Left ventricle myocardium inferior (tissue), 1 donor: Measurements from ENCODE around the gene LIPI. TPM values are rescaled to one million over a fixed set of nuclear protein-coding genes. Genes with fewer than 3 reads are reported as not detected.
"Not testable (repeated sequence)": the region's sequence is repeated elsewhere in the genome, so short reads cannot be mapped to it uniquely, and the experiment has no call there.

ENCODE experiments used
- DNase-seq: peaks from one replicate; pipeline ENCODE4 v3.0.0-alpha.2; 2020
- H3K27ac ChIP-seq: fragments of 200-600 bp; replicated peaks from 2 replicates; pipeline ENCODE4 v1.8.0; 2021
- H3K27me3 ChIP-seq: fragments of 200-600 bp; 2 replicates; pipeline ENCODE4 v1.8.0; 2021; ENCODE audit warnings: low read depth
- H3K36me3 ChIP-seq: fragments of 200-600 bp; 2 replicates; pipeline ENCODE4 v1.8.0; 2021
- H3K4me1 ChIP-seq: fragments of 200-600 bp; 2 replicates; pipeline ENCODE4 v1.8.0; 2021
- H3K4me3 ChIP-seq: fragments of 200-600 bp; 2 replicates; pipeline ENCODE4 v1.8.0; 2021; ENCODE audit warnings: mild to moderate bottlenecking, moderate library complexity
- H3K9me3 ChIP-seq: fragments of 200-600 bp; replicated peaks from 2 replicates; pipeline ENCODE4 v1.8.0; 2021
- intact Hi-C: fragments of 100-400 bp; cut with micrococcal nuclease; formaldehyde crosslinking; loops from one replicate; pipeline ENCODE4 v1.11.0; 2022
- total RNA-seq: library from RNA; stranded (reverse); fragmentation: NEBNext Ultra II Directional; extraction: Animal tissue kit (Norgen Biotek cat#: 25700); gene quantifications from one replicate; pipeline ENCODE4 v1.2.1, GENCODE V29; 2021
- TF ChIP-seq, protein P1 (sequence below): fragments of 200-600 bp; IDR thresholded peaks from 2 replicates; pipeline ENCODE4 v1.8.0; 2021; ENCODE audit warnings: antibody characterized with exemption, mild to moderate bottlenecking, borderline replicate concordance
- donor health status: DM: no; HTN: yes; CAD: no; lungs with severe emphysema.

Gene LIPI
- total RNA-seq, 1 donor from 2014 or later: not detected

- H3K27ac ChIP-seq: no peak overlapping the region
- no peak overlapping the region for H3K4me3 ChIP-seq
- intact Hi-C loops: no loop called here
- H3K9me3 ChIP-seq: peaks cover 4% of the 10 kb centered on the region
- no peak for DNase-seq
- H3K36me3 ChIP-seq: no peaks in the 10 kb centered on the region
- no peaks in the 10 kb centered on the region for H3K27me3 ChIP-seq
- H3K4me1 ChIP-seq: no peaks in the 10 kb centered on the region
- TF ChIP-seq, protein P1, sequence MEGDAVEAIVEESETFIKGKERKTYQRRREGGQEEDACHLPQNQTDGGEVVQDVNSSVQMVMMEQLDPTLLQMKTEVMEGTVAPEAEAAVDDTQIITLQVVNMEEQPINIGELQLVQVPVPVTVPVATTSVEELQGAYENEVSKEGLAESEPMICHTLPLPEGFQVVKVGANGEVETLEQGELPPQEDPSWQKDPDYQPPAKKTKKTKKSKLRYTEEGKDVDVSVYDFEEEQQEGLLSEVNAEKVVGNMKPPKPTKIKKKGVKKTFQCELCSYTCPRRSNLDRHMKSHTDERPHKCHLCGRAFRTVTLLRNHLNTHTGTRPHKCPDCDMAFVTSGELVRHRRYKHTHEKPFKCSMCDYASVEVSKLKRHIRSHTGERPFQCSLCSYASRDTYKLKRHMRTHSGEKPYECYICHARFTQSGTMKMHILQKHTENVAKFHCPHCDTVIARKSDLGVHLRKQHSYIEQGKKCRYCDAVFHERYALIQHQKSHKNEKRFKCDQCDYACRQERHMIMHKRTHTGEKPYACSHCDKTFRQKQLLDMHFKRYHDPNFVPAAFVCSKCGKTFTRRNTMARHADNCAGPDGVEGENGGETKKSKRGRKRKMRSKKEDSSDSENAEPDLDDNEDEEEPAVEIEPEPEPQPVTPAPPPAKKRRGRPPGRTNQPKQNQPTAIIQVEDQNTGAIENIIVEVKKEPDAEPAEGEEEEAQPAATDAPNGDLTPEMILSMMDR: no peak
Measured at GRCh38 chr21:14064296-14064645, 146.5 kb downstream of the LIPI start.

- H3K4me3 ChIP-seq: not testable (repeated sequence)
Measured at GRCh38 chr21:14063620-14064295, 147.0 kb downstream of the LIPI start.

DNA sequence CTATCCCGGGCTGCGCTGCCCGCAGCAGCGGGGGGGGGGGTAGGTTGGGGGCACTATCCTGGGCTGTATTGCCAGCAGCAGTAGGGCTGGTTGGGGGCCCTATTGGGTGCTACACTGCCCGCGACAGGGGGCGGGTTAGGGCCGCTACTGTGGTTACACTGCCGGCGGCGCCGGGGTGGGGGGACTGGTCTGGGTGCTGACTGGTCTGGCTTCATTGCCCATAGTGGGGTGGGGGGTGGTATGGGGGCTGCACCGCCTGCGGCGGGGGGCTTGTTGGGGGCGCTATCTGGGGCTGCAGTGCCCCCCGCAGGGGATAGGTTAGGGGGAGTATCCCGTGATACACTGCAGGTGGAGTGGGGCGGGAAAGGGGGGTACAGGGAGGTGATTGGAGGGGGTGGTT, 148.1 kb downstream of the LIPI start:
- H3K4me1 ChIP-seq, H3K9me3 ChIP-seq, H3K27me3 ChIP-seq, H3K27ac ChIP-seq, H3K36me3 ChIP-seq, H3K4me3 ChIP-seq, DNase-seq, intact Hi-C loops: not testable (repeated sequence)

More at GRCh38 chr21:14063620-14064295, 147.0 kb downstream of the LIPI start:
- DNase-seq, H3K36me3 ChIP-seq, H3K27ac ChIP-seq, H3K9me3 ChIP-seq, H3K27me3 ChIP-seq, intact Hi-C loops, H3K4me1 ChIP-seq: not testable (repeated sequence)

DNA sequence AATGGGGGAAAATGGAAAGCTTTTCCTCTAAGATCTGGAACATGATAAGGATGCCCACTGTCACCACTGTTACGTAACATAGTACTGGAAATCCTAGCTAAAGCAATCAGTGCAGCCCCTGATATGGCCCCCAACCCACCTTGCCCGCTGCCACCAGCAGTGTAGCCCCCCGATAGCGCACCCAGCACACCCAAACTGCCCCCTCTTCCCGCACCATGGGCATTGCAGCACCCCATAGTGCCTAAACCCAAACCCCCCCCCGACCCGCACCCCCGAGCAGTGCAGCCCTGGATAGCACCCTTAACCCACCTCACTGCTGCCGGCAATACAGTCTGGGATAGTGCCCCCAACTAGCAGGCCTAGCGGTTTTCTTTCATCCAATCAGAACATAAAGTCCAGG, 148.9 kb downstream of the LIPI start:
- H3K4me3 ChIP-seq, H3K27ac ChIP-seq, intact Hi-C loops, H3K27me3 ChIP-seq, DNase-seq, H3K9me3 ChIP-seq, H3K36me3 ChIP-seq, H3K4me1 ChIP-seq: not testable (repeated sequence)

DNA sequence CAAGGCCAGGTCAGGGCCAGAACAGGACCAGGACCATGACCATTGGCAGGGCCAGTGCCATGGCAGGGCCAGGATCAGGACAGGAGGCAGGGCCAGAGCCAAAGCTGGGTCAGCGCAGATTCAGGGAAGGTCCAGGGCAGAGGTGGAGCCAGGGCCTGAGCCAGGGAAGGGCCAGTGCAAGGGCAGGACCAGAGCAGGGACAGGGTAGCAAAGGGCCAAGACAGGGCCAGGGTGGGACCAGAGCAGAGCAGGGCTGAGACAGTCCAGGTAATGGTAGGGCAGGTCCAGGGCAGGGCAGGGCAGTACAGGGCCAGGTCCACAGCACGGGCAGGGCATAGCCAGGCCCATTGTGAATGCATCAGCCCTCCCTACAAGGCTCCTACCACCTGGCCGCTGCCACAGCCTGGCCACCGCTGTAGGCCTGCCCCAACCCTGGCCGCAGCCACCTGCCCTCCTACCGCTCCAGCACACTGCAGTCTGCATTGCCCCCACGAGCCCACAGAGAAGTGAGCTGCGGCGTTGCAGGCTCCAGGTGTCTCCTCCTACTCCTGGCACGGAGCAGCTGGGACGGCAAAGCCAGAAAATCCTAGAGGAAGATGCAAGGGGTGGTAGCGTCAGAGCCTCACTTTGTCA, 151.6 kb downstream of the LIPI start:
- intact Hi-C loops, H3K9me3 ChIP-seq, H3K4me1 ChIP-seq, H3K4me3 ChIP-seq, H3K27me3 ChIP-seq, H3K27ac ChIP-seq, DNase-seq, H3K36me3 ChIP-seq: not testable (repeated sequence)

Other genes starting within 250 kb of the LIPI start
- gene RBM11, start 5.2 kb upstream of the LIPI start, total RNA-seq: 0.30 TPM
- 14.6 TPM for gene HSPA13, start 172.2 kb upstream of the LIPI start, total RNA-seq